ENCODE results near the gene DLX1.
"Not testable (repeated sequence)": the region's sequence is repeated elsewhere in the genome, so short reads cannot be mapped to it uniquely, and the experiment has no call there.

DLX1 gene

GRCh38 chr2:172134270-172134669, 49.0 kb downstream of the DLX1 start:
- Histone ChIP-seq H3K4me3 (no peak overlapping the region), H3K27ac (no peak overlapping the region)
- DNase-seq (ENCODE audit: low spot score), result no peak
- no peak for TF ChIP-seq CTCF (IDR thresholded peaks at IDR 0.05)

GRCh38 chr2:172135446-172135845, 50.1 kb downstream of the DLX1 start:
- no peak for DNase-seq (ENCODE audit: low spot score)
- no peak overlapping the region for H3K27ac ChIP-seq
- H3K4me3 ChIP-seq, result no peak overlapping the region
- no peak for TF ChIP-seq CTCF (IDR thresholded peaks at IDR 0.05)

- DNase-seq (ENCODE audit: low spot score), result no peak
- H3K27ac ChIP-seq, result no peak overlapping the region
- no peak overlapping the region for H3K4me3 ChIP-seq
- TF ChIP-seq CTCF (IDR thresholded peaks at IDR 0.05), result no peak
Measured at GRCh38 chr2:172137109-172137508, 51.8 kb downstream of the DLX1 start.

- no peak overlapping the region for H3K27ac ChIP-seq
- DNase-seq (ENCODE audit: low spot score), result no peak
- TF ChIP-seq CTCF (IDR thresholded peaks at IDR 0.05), result no peak
- no peak overlapping the region for H3K4me3 ChIP-seq
Measured at GRCh38 chr2:172137943-172138342, 52.6 kb downstream of the DLX1 start.

- not testable (repeated sequence) for H3K4me3 ChIP-seq; DNase-seq (ENCODE audit: low spot score); H3K27ac ChIP-seq
Measured at GRCh38 chr2:172138727-172139126, 53.4 kb downstream of the DLX1 start.

Measured in coronary artery (tissue), 2 donors.